ENCODE data around the gene ARL15. TPM values are rescaled to one million over a fixed set of nuclear protein-coding genes. Genes with fewer than 3 reads are reported as not detected.

Gene ARL15
- total and polyA plus RNA-seq, 2 of the 4 experiments (the other 2 are of a cell fraction) = 7.3 to 19.2 TPM

DNA sequence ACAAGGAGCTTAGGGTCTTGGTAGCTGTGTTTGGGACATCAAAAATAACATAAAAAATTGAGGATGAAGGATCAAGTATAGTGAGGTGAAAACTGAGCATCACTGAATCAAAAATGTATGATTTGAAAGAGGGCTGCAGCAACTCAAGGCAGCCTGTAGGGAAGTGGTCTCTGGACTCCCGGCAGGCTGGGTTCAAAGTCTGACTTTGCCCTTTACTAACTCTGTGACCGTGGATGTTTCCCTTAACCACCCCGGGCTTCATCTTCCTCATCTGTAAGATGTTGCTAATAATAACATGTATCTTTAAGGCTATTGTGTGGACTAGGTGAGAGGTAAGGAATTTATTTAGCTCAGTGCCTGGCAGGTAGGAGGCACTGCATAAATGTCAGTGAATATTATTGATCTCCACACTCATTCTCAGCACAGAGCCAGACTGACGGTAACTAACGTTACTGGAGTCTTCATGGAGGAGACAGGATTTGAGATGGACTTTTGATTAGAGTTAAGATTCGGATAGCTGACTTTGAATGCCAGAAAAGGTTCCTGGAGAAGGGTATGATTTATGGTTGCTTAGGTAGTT, 382.6 kb downstream of the ARL15 start:
- ChIA-PET CTCF (no interaction called here), POLR2A (ENCODE audit: unreplicated experiment) (no interaction called here)
- H3K9me1 ChIP-seq (ENCODE audit: insufficient read depth, low read length) = no peaks in the 10 kb centered on the region
- ATAC-seq (ENCODE audit: low read depth) (no peak), DNase-seq (no peak)
- H3K27me3 ChIP-seq (ENCODE audit: control insufficient read depth, insufficient read depth, low read length) = no peaks in the 10 kb centered on the region
- H3K18ac ChIP-seq (ENCODE audit: low read depth, low read length) = no peak overlapping the region
- H3K4ac ChIP-seq (ENCODE audit: low read depth, low read length) = no peak overlapping the region
- H2AFZ ChIP-seq (replicated peaks; ENCODE audit: low read length, poor library complexity) = no peak overlapping the region
- H3K56ac ChIP-seq (ENCODE audit: extremely low read depth, insufficient read depth, low read length) = no peak overlapping the region
- no peak overlapping the region for H3K4me3 ChIP-seq (ENCODE audit: insufficient read depth, low read depth, low read length)
- WGBS, 2 experiments (ENCODE audit: extremely low coverage in 2 of 2, insufficient read length in 1 of 2) = 100% methylated on average over 1 of the region's 6 CpGs; no CpG with 5 or more reads in 1 of the 2 experiments
- no peak overlapping the region for H3K23ac ChIP-seq (ENCODE audit: low read depth, low read length)
- H3K4me2 ChIP-seq (ENCODE audit: low read depth, low read length) = no peak overlapping the region
- no peak overlapping the region for H2AK9ac ChIP-seq (replicated peaks; ENCODE audit: low read depth, low read length, poor library complexity)
- H2BK5ac ChIP-seq (ENCODE audit: low read depth, low read length, poor library complexity, severe bottlenecking) = no peak overlapping the region
- H4K8ac ChIP-seq (ENCODE audit: low read depth in 2 of 2, low read length in 2 of 2) = no peak overlapping the region
- no peaks in the 10 kb centered on the region for H3K9me3 ChIP-seq (ENCODE audit: control insufficient read depth, insufficient read depth, low read length)
- no peak overlapping the region for H4K5ac ChIP-seq (ENCODE audit: low read depth, low read length)
- no TSS peak for BruUV-seq (replicated peaks)
- H2AK5ac ChIP-seq (ENCODE audit: low read depth, low read length) = no peak overlapping the region
- no peak overlapping the region for H2BK120ac ChIP-seq (ENCODE audit: low read depth, low read length)
- no peak overlapping the region for H4K91ac ChIP-seq (ENCODE audit: insufficient read depth, low read depth, low read length)
- intact Hi-C loops (cut with micrococcal nuclease) (no loop called here), dilution Hi-C loops (cut with HindIII; ENCODE audit: low sequenced_read_pairs, unreplicated experiment) (no loop called here), in situ Hi-C loops (cut with MboI; ENCODE audit: low sequenced_read_pairs) (no loop called here)
- no peaks in the 10 kb centered on the region for H3K79me1 ChIP-seq (ENCODE audit: low read depth in 1 of 2, low read length in 2 of 2)
- H3K36me3 ChIP-seq (ENCODE audit: control insufficient read depth, insufficient read depth, low read length) = no peaks in the 10 kb centered on the region
- no peak overlapping the region for H3K14ac ChIP-seq (replicated peaks; ENCODE audit: low read depth, low read length)
- peaks cover 5% of the 10 kb centered on the region for H3K4me1 ChIP-seq (ENCODE audit: control insufficient read depth, insufficient read depth, low read length)
- H4K20me1 ChIP-seq (ENCODE audit: insufficient read depth, low read length) = no peaks in the 10 kb centered on the region
- TF ChIP-seq, protein P1, sequence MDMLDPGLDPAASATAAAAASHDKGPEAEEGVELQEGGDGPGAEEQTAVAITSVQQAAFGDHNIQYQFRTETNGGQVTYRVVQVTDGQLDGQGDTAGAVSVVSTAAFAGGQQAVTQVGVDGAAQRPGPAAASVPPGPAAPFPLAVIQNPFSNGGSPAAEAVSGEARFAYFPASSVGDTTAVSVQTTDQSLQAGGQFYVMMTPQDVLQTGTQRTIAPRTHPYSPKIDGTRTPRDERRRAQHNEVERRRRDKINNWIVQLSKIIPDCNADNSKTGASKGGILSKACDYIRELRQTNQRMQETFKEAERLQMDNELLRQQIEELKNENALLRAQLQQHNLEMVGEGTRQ (IDR thresholded peaks at IDR 0.05; ENCODE audit: low read depth, low read length) = no peak
- TF ChIP-seq, protein P2, sequence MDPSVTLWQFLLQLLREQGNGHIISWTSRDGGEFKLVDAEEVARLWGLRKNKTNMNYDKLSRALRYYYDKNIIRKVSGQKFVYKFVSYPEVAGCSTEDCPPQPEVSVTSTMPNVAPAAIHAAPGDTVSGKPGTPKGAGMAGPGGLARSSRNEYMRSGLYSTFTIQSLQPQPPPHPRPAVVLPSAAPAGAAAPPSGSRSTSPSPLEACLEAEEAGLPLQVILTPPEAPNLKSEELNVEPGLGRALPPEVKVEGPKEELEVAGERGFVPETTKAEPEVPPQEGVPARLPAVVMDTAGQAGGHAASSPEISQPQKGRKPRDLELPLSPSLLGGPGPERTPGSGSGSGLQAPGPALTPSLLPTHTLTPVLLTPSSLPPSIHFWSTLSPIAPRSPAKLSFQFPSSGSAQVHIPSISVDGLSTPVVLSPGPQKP (IDR thresholded peaks at IDR 0.05; ENCODE audit: borderline replicate concordance, low read depth, low read length) = no peak
- TF ChIP-seq CHD1 (IDR thresholded peaks at IDR 0.05; ENCODE audit: low read depth, low read length) = no peak
- TF ChIP-seq RCOR1 (IDR thresholded peaks at IDR 0.05; ENCODE audit: insufficient replicate concordance, low read length) = no peak
- TF ChIP-seq MAZ (IDR thresholded peaks at IDR 0.05; ENCODE audit: borderline replicate concordance, low read depth, low read length) = no peak
- TF ChIP-seq, protein P3, sequence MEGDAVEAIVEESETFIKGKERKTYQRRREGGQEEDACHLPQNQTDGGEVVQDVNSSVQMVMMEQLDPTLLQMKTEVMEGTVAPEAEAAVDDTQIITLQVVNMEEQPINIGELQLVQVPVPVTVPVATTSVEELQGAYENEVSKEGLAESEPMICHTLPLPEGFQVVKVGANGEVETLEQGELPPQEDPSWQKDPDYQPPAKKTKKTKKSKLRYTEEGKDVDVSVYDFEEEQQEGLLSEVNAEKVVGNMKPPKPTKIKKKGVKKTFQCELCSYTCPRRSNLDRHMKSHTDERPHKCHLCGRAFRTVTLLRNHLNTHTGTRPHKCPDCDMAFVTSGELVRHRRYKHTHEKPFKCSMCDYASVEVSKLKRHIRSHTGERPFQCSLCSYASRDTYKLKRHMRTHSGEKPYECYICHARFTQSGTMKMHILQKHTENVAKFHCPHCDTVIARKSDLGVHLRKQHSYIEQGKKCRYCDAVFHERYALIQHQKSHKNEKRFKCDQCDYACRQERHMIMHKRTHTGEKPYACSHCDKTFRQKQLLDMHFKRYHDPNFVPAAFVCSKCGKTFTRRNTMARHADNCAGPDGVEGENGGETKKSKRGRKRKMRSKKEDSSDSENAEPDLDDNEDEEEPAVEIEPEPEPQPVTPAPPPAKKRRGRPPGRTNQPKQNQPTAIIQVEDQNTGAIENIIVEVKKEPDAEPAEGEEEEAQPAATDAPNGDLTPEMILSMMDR (conservative IDR thresholded peaks at IDR 0.05; ENCODE audit: low read depth, low read length) = no peak
- TF ChIP-seq FOS (IDR thresholded peaks at IDR 0.05; ENCODE audit: low read depth, low read length) = no peak
- no peak for TF ChIP-seq MXI1 (IDR thresholded peaks at IDR 0.05; ENCODE audit: borderline replicate concordance, low read depth, low read length)
- TF ChIP-seq CEBPB (IDR thresholded peaks at IDR 0.05; ENCODE audit: low read depth, low read length) = no peak
- no peak for TF ChIP-seq RAD21 (IDR thresholded peaks at IDR 0.05; ENCODE audit: low read length)
- no peak overlapping the region for H2BK15ac ChIP-seq (ENCODE audit: low read depth, low read length)
- H3K9ac ChIP-seq (ENCODE audit: low read depth, low read length) = no peak overlapping the region
- no peak overlapping the region for H3K27ac ChIP-seq (ENCODE audit: insufficient read depth, low read length)
- H2BK20ac ChIP-seq (ENCODE audit: low read depth, low read length) = no peak overlapping the region
